SHP77 (cell line): ENCODE data around the gene UQCRC1.
"Not testable (repeated sequence)": the region's sequence is repeated elsewhere in the genome, so short reads cannot be mapped to it uniquely, and the experiment has no call there.

Experiments
- DNase-seq, 2 experiments: peaks; one replicate each; lab custom pipeline; 2025; lab: John Stamatoyannopoulos, UW

Gene UQCRC1

GRCh38 chr3:48553886-48554845 is 55.3 kb downstream of the UQCRC1 start:
- DNase-seq = no peak

GRCh38 chr3:48553361-48553760 is 56.1 kb downstream of the UQCRC1 start:
- DNase-seq = no peak

GRCh38 chr3:48552111-48552951 is 57.1 kb downstream of the UQCRC1 start:
- peak; percentile 66 to 81 for DNase-seq

- DNase-seq = not testable (repeated sequence)
These were observed 57.8 kb downstream of the UQCRC1 start for GRCh38 chr3:48551651-48552050.
